PC-3 (cell line): ENCODE results near the gene SYNPO2L. TPM values are rescaled to one million over a fixed set of nuclear protein-coding genes. Genes with fewer than 3 reads are reported as not detected.

Experiments
- ATAC-seq: fragments of 200-7000 bp; cut with Tn5 transposase; 2 replicates; pipeline ENCODE4 v1.9.1; 2020; ENCODE audit warnings: mild to moderate bottlenecking, moderate library complexity
- BruUV-seq: library from RNA; stranded (reverse); fragments of 400-500 nt; replicated peaks from 2 replicates; lab custom pipeline; 2021; lab: Mats Ljungman, UMichigan
- CTCF ChIA-PET: fragments of 300-600 bp; sonication (Branson Sonifier 250); formaldehyde crosslinking; loops from one replicate; lab custom pipeline; 2022; ENCODE audit warnings: antibody characterized with exemption; lab: Charles Lee
- POLR2A ChIA-PET: fragments of 300-600 bp; sonication (Branson Sonifier 250); formaldehyde crosslinking; loops from one replicate; lab custom pipeline; 2022; ENCODE audit warnings: antibody characterized with exemption; ENCODE audit not compliant: unreplicated experiment; lab: Charles Lee
- DNase-seq: peaks from one replicate; pipeline ENCODE4 v3.0.0-alpha.2; 2015
- H2AFZ ChIP-seq: fragments of 300-600 bp; sonication (generic); 2 replicates; pipeline ENCODE4 v1.6.0; 2016; ENCODE audit warnings: antibody characterized with exemption, low read length
- H3F3A ChIP-seq: fragments of 300-600 bp; sonication (generic); one replicate; pipeline ENCODE4 v1.6.0; 2017; ENCODE audit warnings: antibody characterized with exemption, low read length, control low read depth, mild to moderate bottlenecking; ENCODE audit not compliant: unreplicated experiment
- H3K27ac ChIP-seq: fragments of 300-600 bp; sonication (generic); 2 replicates; pipeline ENCODE4 v1.5.1; 2016; ENCODE audit warnings: mild to moderate bottlenecking, low read length
- H3K27me3 ChIP-seq: fragments of 300-600 bp; sonication (generic); 2 replicates; pipeline ENCODE4 v1.6.1; 2016; ENCODE audit warnings: low read length, mixed read lengths
- H3K36me3 ChIP-seq: fragments of 300-600 bp; sonication (generic); 2 replicates; pipeline ENCODE4 v1.6.1; 2016; ENCODE audit warnings: low read depth, mixed run types, low read length, mixed read lengths
- H3K4me1 ChIP-seq: fragments of 300-600 bp; sonication (generic); 2 replicates; pipeline ENCODE4 v1.5.1; 2016; ENCODE audit warnings: low read length; ENCODE audit not compliant: insufficient read depth
- H3K4me2 ChIP-seq: fragments of 300-600 bp; sonication (generic); 2 replicates; pipeline ENCODE4 v1.6.0; 2016; ENCODE audit warnings: low read length
- H3K4me3 ChIP-seq: fragments of 300-600 bp; sonication (generic); 2 replicates; pipeline ENCODE4 v1.5.1; 2016; ENCODE audit warnings: mild to moderate bottlenecking, low read length, mixed read lengths
- H3K79me2 ChIP-seq: fragments of 300-600 bp; sonication (generic); 2 replicates; pipeline ENCODE4 v1.6.1; 2017; ENCODE audit warnings: low read length, mixed read lengths
- H3K9ac ChIP-seq: fragments of 300-600 bp; sonication (generic); 2 replicates; pipeline ENCODE4 v1.6.0; 2016; ENCODE audit warnings: mild to moderate bottlenecking, low read length
- H3K9me2 ChIP-seq: fragments of 300-600 bp; sonication (generic); replicated peaks from 2 replicates; pipeline ENCODE4 v1.6.1; 2016; ENCODE audit warnings: mixed run types, low read length, mixed read lengths
- H3K9me3 ChIP-seq: fragments of 300-600 bp; sonication (generic); 2 replicates; pipeline ENCODE4 v1.6.1; 2016; ENCODE audit warnings: low read length, mixed read lengths
- H4K20me1 ChIP-seq: fragments of 300-600 bp; sonication (generic); 2 replicates; pipeline ENCODE4 v1.6.1; 2016; ENCODE audit warnings: low read length, mixed read lengths
- EZH2 ChIP-seq: fragments of 300-600 bp; sonication (generic); IDR thresholded peaks from one replicate; pipeline ENCODE4 v1.6.1; 2017; ENCODE audit warnings: antibody characterized with exemption, mild to moderate bottlenecking, low read length; ENCODE audit not compliant: unreplicated experiment
- EZH2phosphoT487 ChIP-seq: fragments of 300-600 bp; sonication (generic); IDR thresholded peaks from 2 replicates; pipeline ENCODE4 v1.6.1; 2018; ENCODE audit warnings: mild to moderate bottlenecking, antibody characterized with exemption, low read length, borderline replicate concordance
- intact Hi-C: fragments of 100-400 bp; cut with micrococcal nuclease; formaldehyde crosslinking; loops from 2 replicates; pipeline ENCODE4 v1.9.0; 2023
- total RNA-seq: library from RNA; depleted of rRNA; stranded (reverse); fragments of >200 nt; gene quantifications from 2 replicates; pipeline ENCODE4 v1.2.3, GENCODE V29; 2014
- TF ChIP-seq, protein P1 (sequence below): fragments of 300-600 bp; sonication (generic); conservative IDR thresholded peaks from 2 replicates; pipeline ENCODE4 v1.5.1; 2017; ENCODE audit warnings: antibody characterized with exemption, low read depth, mild to moderate bottlenecking, low read length

The SYNPO2L gene
- total RNA-seq, 1 experiment from 2014 or later: not detected

- ChIA-PET CTCF (no interaction called here), POLR2A (interaction anchor here (0.6 kb wide), 2 partner anchors 24 to 116 kb away, joined by 3 to 5 read pairs; no protein-coding TSS in a partner anchor)
- no peak overlapping the region for H3K9ac ChIP-seq
- H3K4me1 ChIP-seq: no peaks in the 10 kb centered on the region
- no TSS peak for BruUV-seq
- H3K27me3 ChIP-seq: no peaks in the 10 kb centered on the region
- H3K9me2 ChIP-seq: no peaks in the 10 kb centered on the region
- H4K20me1 ChIP-seq: no peaks in the 10 kb centered on the region
- no peak overlapping the region for H2AFZ ChIP-seq
- no peaks in the 10 kb centered on the region for H3K9me3 ChIP-seq
- no peak for DNase-seq
- H3K79me2 ChIP-seq: no peaks in the 10 kb centered on the region
- no peak overlapping the region for H3K4me3 ChIP-seq
- ATAC-seq: no peak
- H3F3A ChIP-seq: no peaks in the 10 kb centered on the region
- TF ChIP-seq EZH2: no peak
- TF ChIP-seq, protein P1, sequence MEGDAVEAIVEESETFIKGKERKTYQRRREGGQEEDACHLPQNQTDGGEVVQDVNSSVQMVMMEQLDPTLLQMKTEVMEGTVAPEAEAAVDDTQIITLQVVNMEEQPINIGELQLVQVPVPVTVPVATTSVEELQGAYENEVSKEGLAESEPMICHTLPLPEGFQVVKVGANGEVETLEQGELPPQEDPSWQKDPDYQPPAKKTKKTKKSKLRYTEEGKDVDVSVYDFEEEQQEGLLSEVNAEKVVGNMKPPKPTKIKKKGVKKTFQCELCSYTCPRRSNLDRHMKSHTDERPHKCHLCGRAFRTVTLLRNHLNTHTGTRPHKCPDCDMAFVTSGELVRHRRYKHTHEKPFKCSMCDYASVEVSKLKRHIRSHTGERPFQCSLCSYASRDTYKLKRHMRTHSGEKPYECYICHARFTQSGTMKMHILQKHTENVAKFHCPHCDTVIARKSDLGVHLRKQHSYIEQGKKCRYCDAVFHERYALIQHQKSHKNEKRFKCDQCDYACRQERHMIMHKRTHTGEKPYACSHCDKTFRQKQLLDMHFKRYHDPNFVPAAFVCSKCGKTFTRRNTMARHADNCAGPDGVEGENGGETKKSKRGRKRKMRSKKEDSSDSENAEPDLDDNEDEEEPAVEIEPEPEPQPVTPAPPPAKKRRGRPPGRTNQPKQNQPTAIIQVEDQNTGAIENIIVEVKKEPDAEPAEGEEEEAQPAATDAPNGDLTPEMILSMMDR: no peak
- no peak overlapping the region for H3K4me2 ChIP-seq
- H3K36me3 ChIP-seq: no peaks in the 10 kb centered on the region
- H3K27ac ChIP-seq: no peak overlapping the region
- intact Hi-C loops: loop anchor here (5.0 to 10.0 kb wide), 3 partner anchors 137 to 295 kb away; partner anchors contain the start of gene ZSWIM8
Observed at GRCh38 chr10:73649876-73650536, 5.8 kb downstream of the SYNPO2L start.

GRCh38 chr10:73648975-73649829, 6.6 kb downstream of the SYNPO2L start:
- H3K9ac ChIP-seq: no peak overlapping the region
- no peaks in the 10 kb centered on the region for H3K27me3 ChIP-seq
- H2AFZ ChIP-seq: no peak overlapping the region
- CTCF ChIA-PET: no interaction called here
- ATAC-seq (peak; percentile 2; the same call in 1 of the 2 replicates), DNase-seq (peak; percentile 72)
- no peak overlapping the region for H3K27ac ChIP-seq
- H3K79me2 ChIP-seq: no peaks in the 10 kb centered on the region
- POLR2A ChIA-PET: interaction anchor here (0.6 kb wide), 1 partner anchor 24 kb away, joined by 3 read pairs; no protein-coding TSS in a partner anchor
- no peaks in the 10 kb centered on the region for H4K20me1 ChIP-seq
- no TSS peak for BruUV-seq
- H3F3A ChIP-seq: no peaks in the 10 kb centered on the region
- H3K4me3 ChIP-seq: no peak overlapping the region
- TF ChIP-seq EZH2phosphoT487: no peak
- TF ChIP-seq EZH2: no peak
- TF ChIP-seq, protein P1: no peak
- H3K9me2 ChIP-seq: no peaks in the 10 kb centered on the region
- no peaks in the 10 kb centered on the region for H3K4me1 ChIP-seq
- no peaks in the 10 kb centered on the region for H3K36me3 ChIP-seq
- intact Hi-C loops: no loop called here
- no peaks in the 10 kb centered on the region for H3K9me3 ChIP-seq
- H3K4me2 ChIP-seq: no peak overlapping the region
